Nephron (organoid): ENCODE data around the gene CRYBA1.

Experiments
- H3K27ac Mint-ChIP-seq, 3 experiments: 2 replicates each; pipeline ENCODE4 v1.8.0; 2020; ENCODE audit warnings: mixed read lengths in 3 of 3, mild to moderate bottlenecking in 2 of 3, moderate library complexity in 1 of 3
- H3K27me3 Mint-ChIP-seq: 2 replicates; pipeline ENCODE4 v1.8.0; 2021; ENCODE audit warnings: low read depth, mild to moderate bottlenecking, moderate library complexity, mixed read lengths
- H3K36me3 Mint-ChIP-seq: 2 replicates; pipeline ENCODE4 v1.8.0; 2020; ENCODE audit warnings: low read depth, mixed read lengths
- H3K4me1 Mint-ChIP-seq: 2 replicates; pipeline ENCODE4 v1.8.0; 2020; ENCODE audit warnings: mixed read lengths
- H3K4me3 Mint-ChIP-seq, 3 experiments: 2 replicates each; pipeline ENCODE4 v1.8.0; 2020; ENCODE audit warnings: mild to moderate bottlenecking in 3 of 3, mixed read lengths in 3 of 3, moderate library complexity in 2 of 3
- H3K9me3 Mint-ChIP-seq: 2 replicates; pipeline ENCODE4 v1.8.0; 2020; ENCODE audit warnings: mixed read lengths
- CTCF ChIP-seq, 3 experiments: fragments of 200-600 bp; sonication (generic); IDR thresholded peaks; one replicate each; pipeline ENCODE4 v1.5.0; 2021; ENCODE audit warnings: antibody characterized with exemption in 3 of 3; ENCODE audit not compliant: unreplicated experiment in 3 of 3

Gene CRYBA1

GRCh38 chr17:29247219-29247618 is 560 bp downstream of the CRYBA1 start:
- no peaks in the 10 kb centered on the region for H3K36me3 Mint-ChIP-seq
- no peak for TF ChIP-seq CTCF (IDR thresholded peaks at IDR 0.05; ENCODE audit: unreplicated experiment in 3 of 3)
- no peak overlapping the region for H3K4me3 Mint-ChIP-seq
- no peaks in the 10 kb centered on the region for H3K9me3 Mint-ChIP-seq
- no peak overlapping the region for H3K27ac Mint-ChIP-seq
- no peaks in the 10 kb centered on the region for H3K4me1 Mint-ChIP-seq
- H3K27me3 Mint-ChIP-seq: peaks cover 4% of the 10 kb centered on the region

- H3K27me3 Mint-ChIP-seq: peaks cover 4% of the 10 kb centered on the region
- no peak overlapping the region for H3K27ac Mint-ChIP-seq
- TF ChIP-seq CTCF (IDR thresholded peaks at IDR 0.05; ENCODE audit: unreplicated experiment in 3 of 3): no peak
- no peaks in the 10 kb centered on the region for H3K9me3 Mint-ChIP-seq
- no peaks in the 10 kb centered on the region for H3K4me1 Mint-ChIP-seq
- no peak overlapping the region for H3K4me3 Mint-ChIP-seq
- no peaks in the 10 kb centered on the region for H3K36me3 Mint-ChIP-seq
Observed at GRCh38 chr17:29248845-29249244, 2.2 kb downstream of the CRYBA1 start.

- no peak for TF ChIP-seq CTCF (IDR thresholded peaks at IDR 0.05; ENCODE audit: unreplicated experiment in 3 of 3)
- Mint-ChIP-seq H3K9me3 (no peaks in the 10 kb centered on the region), H3K4me3 (no peak overlapping the region), H3K27ac (no peak overlapping the region), H3K4me1 (no peaks in the 10 kb centered on the region), H3K36me3 (peaks cover 6% of the 10 kb centered on the region), H3K27me3 (peaks cover 4% of the 10 kb centered on the region)
Observed at GRCh38 chr17:29250666-29251065, 4.0 kb downstream of the CRYBA1 start.

- no peaks in the 10 kb centered on the region for H3K4me1 Mint-ChIP-seq
- no peak overlapping the region for H3K4me3 Mint-ChIP-seq
- TF ChIP-seq CTCF (IDR thresholded peaks at IDR 0.05; ENCODE audit: unreplicated experiment in 3 of 3): no peak
- H3K27ac Mint-ChIP-seq: no peak overlapping the region
- peaks cover 9% of the 10 kb centered on the region for H3K36me3 Mint-ChIP-seq
- peaks cover 4% of the 10 kb centered on the region for H3K27me3 Mint-ChIP-seq
- no peaks in the 10 kb centered on the region for H3K9me3 Mint-ChIP-seq
Observed at GRCh38 chr17:29251184-29251583, 4.5 kb downstream of the CRYBA1 start.

GRCh38 chr17:29252101-29252791 is 5.6 kb downstream of the CRYBA1 start:
- peak; percentile 44 to 53 (median 52) for TF ChIP-seq CTCF (IDR thresholded peaks at IDR 0.05; ENCODE audit: unreplicated experiment in 3 of 3)
- no peaks in the 10 kb centered on the region for H3K27me3 Mint-ChIP-seq
- no peaks in the 10 kb centered on the region for H3K4me1 Mint-ChIP-seq
- H3K36me3 Mint-ChIP-seq: peaks cover 13% of the 10 kb centered on the region
- H3K9me3 Mint-ChIP-seq: no peaks in the 10 kb centered on the region
- no peak overlapping the region for H3K4me3 Mint-ChIP-seq
- H3K27ac Mint-ChIP-seq: no peak overlapping the region

GRCh38 chr17:29253037-29253436 is 6.4 kb downstream of the CRYBA1 start:
- H3K36me3 Mint-ChIP-seq: peaks cover 17% of the 10 kb centered on the region
- TF ChIP-seq CTCF (IDR thresholded peaks at IDR 0.05; ENCODE audit: unreplicated experiment in 3 of 3): no peak
- H3K4me3 Mint-ChIP-seq: no peak overlapping the region
- H3K4me1 Mint-ChIP-seq: no peaks in the 10 kb centered on the region
- no peaks in the 10 kb centered on the region for H3K27me3 Mint-ChIP-seq
- H3K9me3 Mint-ChIP-seq: no peaks in the 10 kb centered on the region
- no peak overlapping the region for H3K27ac Mint-ChIP-seq
